Measurements from ENCODE around the gene USP15. TPM values are rescaled to one million over a fixed set of nuclear protein-coding genes. Genes with fewer than 3 reads are reported as not detected.
"Not testable (repeated sequence)": the region's sequence is repeated elsewhere in the genome, so short reads cannot be mapped to it uniquely, and the experiment has no call there.

Gene USP15
- polyA plus RNA-seq, 3 donors, result 43.1 to 56.5 (median 55.0) TPM

- DNase-seq (ENCODE audit: extremely low read depth in 1 of 11, low read depth in 9 of 11, low spot score in 4 of 11), result not testable (repeated sequence)
Measured at GRCh38 chr12:62463252-62463651, 203.0 kb downstream of the USP15 start.

Other genes starting within 250 kb of the USP15 start
- gene MON2, start 206.4 kb downstream of the USP15 start, polyA plus RNA-seq (ENCODE audit: insufficient read length in 3 of 3), result 10 to 100 TPM; 49.5 to 78.1 (median 60.7) TPM

Data from renal cortex interstitium (tissue), 11 donors.